Keratinocyte (primary cell): Measurements from ENCODE around the gene PIK3CA. TPM values are rescaled to one million over a fixed set of nuclear protein-coding genes. Genes with fewer than 3 reads are reported as not detected.

Experiments used
- DNase-seq: peaks from one replicate; pipeline ENCODE4 v3.0.0-alpha.2; 2011; ENCODE audit warnings: low read depth, missing footprints, low spot score
- FAIRE-seq: peaks from 2 replicates; lab custom pipeline; 2011; peaks lifted over from hg19 to GRCh38; lab: Jason Lieb, UNC
- H2AFZ ChIP-seq: 2 replicates; pipeline ENCODE4 v1.6.0; 2012; ENCODE audit warnings: low read length, control low read depth, inconsistent platforms; ENCODE audit not compliant: control insufficient read depth
- H3K27ac ChIP-seq: 2 replicates; pipeline ENCODE4 v1.5.1; 2011; ENCODE audit warnings: low read length; ENCODE audit not compliant: control insufficient read depth, insufficient read depth
- H3K27me3 ChIP-seq: 3 replicates; pipeline ENCODE4 v1.6.0; 2011; ENCODE audit warnings: low read length; ENCODE audit not compliant: control insufficient read depth, insufficient read depth; ENCODE audit errors: extremely low read depth
- H3K36me3 ChIP-seq, 2 experiments: 2 replicates in 1 of 2; 3 replicates in 1 of 2; pipeline ENCODE4 v1.5.1; 2011; ENCODE audit warnings: low read length in 2 of 2, mild to moderate bottlenecking in 1 of 2; ENCODE audit not compliant: control insufficient read depth in 2 of 2, insufficient read depth in 2 of 2; ENCODE audit errors: extremely low read depth in 1 of 2
- H3K4me1 ChIP-seq: 3 replicates; pipeline ENCODE4 v1.5.1; 2011; ENCODE audit warnings: low read length; ENCODE audit not compliant: control insufficient read depth, insufficient read depth; ENCODE audit errors: extremely low read depth
- H3K4me2 ChIP-seq: 3 replicates; pipeline ENCODE4 v1.6.0; 2011; ENCODE audit warnings: low read depth, low read length; ENCODE audit not compliant: control insufficient read depth, insufficient read depth; ENCODE audit errors: extremely low read depth
- H3K4me3 ChIP-seq, 3 experiments: fragments of 200-600 bp in 1 of 3; sonication (generic) in 1 of 3; 2 replicates in 2 of 3; 3 replicates in 1 of 3; pipeline ENCODE4 v1.5.1; 2011 to 2016; ENCODE audit warnings: low read length in 3 of 3, mild to moderate bottlenecking in 3 of 3, control low read depth in 2 of 3, inconsistent platforms in 1 of 3, low read depth in 1 of 3, mixed read lengths in 1 of 3, mixed run types in 1 of 3, moderate library complexity in 1 of 3; ENCODE audit not compliant: control insufficient read depth in 2 of 3, insufficient read depth in 2 of 3; ENCODE audit errors: extremely low read depth in 1 of 3
- H3K79me2 ChIP-seq: 2 replicates; pipeline ENCODE4 v1.6.0; 2012; ENCODE audit warnings: low read length; ENCODE audit not compliant: control insufficient read depth, insufficient read depth
- H3K9ac ChIP-seq: 3 replicates; pipeline ENCODE4 v1.6.0; 2011; ENCODE audit warnings: low read length; ENCODE audit not compliant: control insufficient read depth, insufficient read depth; ENCODE audit errors: extremely low read depth
- H3K9me1 ChIP-seq: 3 replicates; pipeline ENCODE4 v1.6.0; 2011; ENCODE audit warnings: low read length; ENCODE audit not compliant: control insufficient read depth, insufficient read depth; ENCODE audit errors: extremely low read depth
- H3K9me3 ChIP-seq: 2 replicates; pipeline ENCODE4 v1.5.1; 2012; ENCODE audit warnings: low read depth, low read length; ENCODE audit not compliant: control insufficient read depth
- H4K20me1 ChIP-seq: 3 replicates; pipeline ENCODE4 v1.6.0; 2011; ENCODE audit warnings: low read length; ENCODE audit not compliant: control insufficient read depth, insufficient read depth; ENCODE audit errors: extremely low read depth
- CTCF ChIP-seq, 3 experiments: IDR thresholded peaks in 1 of 3; conservative IDR thresholded peaks in 1 of 3; optimal IDR thresholded peaks in 1 of 3; 2 replicates in 2 of 3; 3 replicates in 1 of 3; pipeline versions ENCODE3 to v1.5.1; 2011; ENCODE audit warnings: low read length in 3 of 3, mild to moderate bottlenecking in 3 of 3, moderate library complexity in 2 of 3, control low read depth in 1 of 3, inconsistent platforms in 1 of 3; ENCODE audit not compliant: insufficient read depth in 2 of 3; ENCODE audit errors: extremely low read depth in 1 of 3
- EZH2 ChIP-seq: IDR thresholded peaks from one replicate; pipeline ENCODE4 v1.6.1; 2012; ENCODE audit warnings: inconsistent platforms, mild to moderate bottlenecking, low read length, moderate library complexity
- dilution Hi-C: fragments of 300-500 bp; cut with MboI; formaldehyde crosslinking; loops from one replicate; pipeline ENCODE4 v1.7.0; 2020; ENCODE audit warnings: low sequenced_read_pairs; ENCODE audit not compliant: extremely low pct_ligation_motif_present
- polyA plus RNA-seq, 5 experiments: library from polyadenylated mRNA; depleted of rRNA in 3 of 5; stranded (reverse) in 3 of 5; stranded (forward) in 1 of 5; unstranded in 1 of 5; fragments of >200 nt; gene quantifications; 1 replicate in 1 of 5; 2 replicates in 3 of 5; 3 replicates in 1 of 5; pipeline versions ENCODE4 v1.2.1 to v1.2.3, GENCODE V29; 2011 to 2012; ENCODE audit warnings: missing spikeins in 2 of 5, low read depth in 1 of 5, low replicate concordance in 1 of 5

PIK3CA gene
- polyA plus RNA-seq, 1 donor (not counting 4 experiments of a cell fraction or from before 2014, with no cell fraction given) = 12.0 TPM

- FAIRE-seq = no peak
- H3K79me2 ChIP-seq = no peaks in the 10 kb centered on the region
These were observed 128.6 kb downstream of the PIK3CA start for GRCh38 chr3:179276743-179277142.

GRCh38 chr3:179278151-179278550 lies 130.0 kb downstream of the PIK3CA start:
- no peak overlapping the region for H3K27ac ChIP-seq
- dilution Hi-C loops = no loop called here

More at GRCh38 chr3:179276743-179277142, 128.6 kb downstream of the PIK3CA start:
- Histone ChIP-seq H3K4me3 (no peak overlapping the region), H3K27me3 (no peaks in the 10 kb centered on the region), H3K9ac (no peak overlapping the region), H3K36me3 (no peaks in the 10 kb centered on the region), H3K4me2 (no peak overlapping the region), H3K4me1 (no peaks in the 10 kb centered on the region), H4K20me1 (no peaks in the 10 kb centered on the region), H3K27ac (no peak overlapping the region), H2AFZ (no peak overlapping the region), H3K9me1 (no peaks in the 10 kb centered on the region), H3K9me3 (no peaks in the 10 kb centered on the region)
- dilution Hi-C loops = no loop called here
- DNase-seq = no peak
- TF ChIP-seq CTCF (optimal IDR thresholded peaks at IDR 0.05 in 1 of 3, IDR thresholded peaks at IDR 0.05 in 1 of 3, conservative IDR thresholded peaks at IDR 0.05 in 1 of 3; ENCODE audit: extremely low read depth in 1 of 3, insufficient read depth in 2 of 3, low read length in 3 of 3) (no peak), EZH2 (no peak)

More at GRCh38 chr3:179278151-179278550, 130.0 kb downstream of the PIK3CA start:
- no peak overlapping the region for H3K9ac ChIP-seq
- no peak for TF ChIP-seq EZH2
- TF ChIP-seq CTCF (optimal IDR thresholded peaks at IDR 0.05 in 1 of 3, IDR thresholded peaks at IDR 0.05 in 1 of 3, conservative IDR thresholded peaks at IDR 0.05 in 1 of 3; ENCODE audit: extremely low read depth in 1 of 3, insufficient read depth in 2 of 3, low read length in 3 of 3) = no peak
- H3K79me2 ChIP-seq = no peaks in the 10 kb centered on the region
- H3K4me3 ChIP-seq = no peak overlapping the region
- H3K9me3 ChIP-seq = no peaks in the 10 kb centered on the region
- FAIRE-seq = no peak
- H3K9me1 ChIP-seq = no peaks in the 10 kb centered on the region
- no peak overlapping the region for H3K4me2 ChIP-seq
- DNase-seq = no peak
- H3K27me3 ChIP-seq = no peaks in the 10 kb centered on the region
- H3K36me3 ChIP-seq = no peaks in the 10 kb centered on the region
- H4K20me1 ChIP-seq = no peaks in the 10 kb centered on the region
- no peaks in the 10 kb centered on the region for H3K4me1 ChIP-seq
- no peak overlapping the region for H2AFZ ChIP-seq
